PC-3 (cell line): ENCODE results near the gene KIF17. TPM values are rescaled to one million over a fixed set of nuclear protein-coding genes. Genes with fewer than 3 reads are reported as not detected.

Experiments
- ATAC-seq: fragments of 200-7000 bp; cut with Tn5 transposase; 2 replicates; pipeline ENCODE4 v1.9.1; 2020; ENCODE audit warnings: mild to moderate bottlenecking, moderate library complexity
- BruUV-seq: library from RNA; stranded (reverse); fragments of 400-500 nt; replicated peaks from 2 replicates; lab custom pipeline; 2021; lab: Mats Ljungman, UMichigan
- CTCF ChIA-PET: fragments of 300-600 bp; sonication (Branson Sonifier 250); formaldehyde crosslinking; loops from one replicate; lab custom pipeline; 2022; ENCODE audit warnings: antibody characterized with exemption; lab: Charles Lee
- POLR2A ChIA-PET: fragments of 300-600 bp; sonication (Branson Sonifier 250); formaldehyde crosslinking; loops from one replicate; lab custom pipeline; 2022; ENCODE audit warnings: antibody characterized with exemption; ENCODE audit not compliant: unreplicated experiment; lab: Charles Lee
- DNase-seq: peaks from one replicate; pipeline ENCODE4 v3.0.0-alpha.2; 2015
- H2AFZ ChIP-seq: fragments of 300-600 bp; sonication (generic); 2 replicates; pipeline ENCODE4 v1.6.0; 2016; ENCODE audit warnings: antibody characterized with exemption, low read length
- H3F3A ChIP-seq: fragments of 300-600 bp; sonication (generic); one replicate; pipeline ENCODE4 v1.6.0; 2017; ENCODE audit warnings: antibody characterized with exemption, low read length, control low read depth, mild to moderate bottlenecking; ENCODE audit not compliant: unreplicated experiment
- H3K27ac ChIP-seq: fragments of 300-600 bp; sonication (generic); 2 replicates; pipeline ENCODE4 v1.5.1; 2016; ENCODE audit warnings: mild to moderate bottlenecking, low read length
- H3K27me3 ChIP-seq: fragments of 300-600 bp; sonication (generic); 2 replicates; pipeline ENCODE4 v1.6.1; 2016; ENCODE audit warnings: low read length, mixed read lengths
- H3K36me3 ChIP-seq: fragments of 300-600 bp; sonication (generic); 2 replicates; pipeline ENCODE4 v1.6.1; 2016; ENCODE audit warnings: low read depth, mixed run types, low read length, mixed read lengths
- H3K4me1 ChIP-seq: fragments of 300-600 bp; sonication (generic); 2 replicates; pipeline ENCODE4 v1.5.1; 2016; ENCODE audit warnings: low read length; ENCODE audit not compliant: insufficient read depth
- H3K4me2 ChIP-seq: fragments of 300-600 bp; sonication (generic); 2 replicates; pipeline ENCODE4 v1.6.0; 2016; ENCODE audit warnings: low read length
- H3K4me3 ChIP-seq: fragments of 300-600 bp; sonication (generic); 2 replicates; pipeline ENCODE4 v1.5.1; 2016; ENCODE audit warnings: mild to moderate bottlenecking, low read length, mixed read lengths
- H3K79me2 ChIP-seq: fragments of 300-600 bp; sonication (generic); 2 replicates; pipeline ENCODE4 v1.6.1; 2017; ENCODE audit warnings: low read length, mixed read lengths
- H3K9ac ChIP-seq: fragments of 300-600 bp; sonication (generic); 2 replicates; pipeline ENCODE4 v1.6.0; 2016; ENCODE audit warnings: mild to moderate bottlenecking, low read length
- H3K9me2 ChIP-seq: fragments of 300-600 bp; sonication (generic); replicated peaks from 2 replicates; pipeline ENCODE4 v1.6.1; 2016; ENCODE audit warnings: mixed run types, low read length, mixed read lengths
- H3K9me3 ChIP-seq: fragments of 300-600 bp; sonication (generic); 2 replicates; pipeline ENCODE4 v1.6.1; 2016; ENCODE audit warnings: low read length, mixed read lengths
- H4K20me1 ChIP-seq: fragments of 300-600 bp; sonication (generic); 2 replicates; pipeline ENCODE4 v1.6.1; 2016; ENCODE audit warnings: low read length, mixed read lengths
- EZH2 ChIP-seq: fragments of 300-600 bp; sonication (generic); IDR thresholded peaks from one replicate; pipeline ENCODE4 v1.6.1; 2017; ENCODE audit warnings: antibody characterized with exemption, mild to moderate bottlenecking, low read length; ENCODE audit not compliant: unreplicated experiment
- EZH2phosphoT487 ChIP-seq: fragments of 300-600 bp; sonication (generic); IDR thresholded peaks from 2 replicates; pipeline ENCODE4 v1.6.1; 2018; ENCODE audit warnings: mild to moderate bottlenecking, antibody characterized with exemption, low read length, borderline replicate concordance
- intact Hi-C: fragments of 100-400 bp; cut with micrococcal nuclease; formaldehyde crosslinking; loops from 2 replicates; pipeline ENCODE4 v1.9.0; 2023
- total RNA-seq: library from RNA; depleted of rRNA; stranded (reverse); fragments of >200 nt; gene quantifications from 2 replicates; pipeline ENCODE4 v1.2.3, GENCODE V29; 2014
- TF ChIP-seq, protein P1 (sequence below): fragments of 300-600 bp; sonication (generic); conservative IDR thresholded peaks from 2 replicates; pipeline ENCODE4 v1.5.1; 2017; ENCODE audit warnings: antibody characterized with exemption, low read depth, mild to moderate bottlenecking, low read length

KIF17 gene
- total RNA-seq, 1 experiment from 2014 or later = 0.33 TPM

DNA sequence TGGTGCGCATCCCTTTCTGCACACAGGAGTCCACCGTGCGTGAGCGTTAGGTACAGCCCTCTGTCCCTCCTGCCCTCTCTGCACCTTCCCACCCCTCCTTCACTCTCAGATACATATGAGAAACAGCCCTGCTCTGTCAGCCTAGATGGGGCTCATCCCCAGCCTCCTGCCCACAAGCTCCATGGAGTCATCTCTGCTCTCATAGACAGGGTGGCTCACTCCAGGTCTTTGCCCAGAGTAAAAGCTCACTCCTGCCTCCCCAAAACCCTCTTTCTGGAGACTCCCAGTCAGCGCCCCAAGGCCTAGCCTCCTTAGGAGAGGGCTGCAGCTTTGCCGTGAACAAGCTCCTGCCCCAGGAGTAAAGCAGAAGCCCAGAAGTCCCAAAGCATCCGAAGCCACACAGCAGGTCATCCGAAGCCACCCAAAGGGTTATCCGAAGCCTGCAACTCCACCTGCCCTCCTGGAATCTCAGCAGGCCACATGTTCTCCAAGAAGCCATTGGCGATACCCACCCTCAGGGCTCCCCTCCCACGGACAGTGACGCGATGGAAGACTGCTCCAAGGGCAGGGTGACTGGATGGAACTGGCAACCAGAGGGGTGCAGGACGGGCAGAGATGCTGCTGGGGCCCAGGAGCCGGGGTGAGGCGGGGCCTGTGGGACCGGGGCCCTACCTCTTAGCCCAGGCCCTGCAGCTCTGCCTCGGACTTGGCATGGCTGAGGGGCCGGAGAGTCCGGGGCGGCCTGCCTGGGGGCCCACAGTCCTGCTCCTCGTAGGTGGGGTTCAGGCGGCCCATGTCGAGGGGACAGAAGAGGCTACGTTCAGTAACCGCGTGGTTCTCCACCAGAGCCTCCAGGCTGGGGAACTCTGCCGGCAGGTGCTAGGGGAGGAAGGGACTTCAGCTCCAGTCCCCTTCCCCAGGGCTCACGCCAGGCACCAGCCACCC, 3.6 kb upstream of the KIF17 start:
- H3K4me3 ChIP-seq = no peak overlapping the region
- H3K4me2 ChIP-seq = no peak overlapping the region
- H3K27me3 ChIP-seq = no peaks in the 10 kb centered on the region
- H3F3A ChIP-seq = no peaks in the 10 kb centered on the region
- H3K36me3 ChIP-seq = no peaks in the 10 kb centered on the region
- no peak overlapping the region for H2AFZ ChIP-seq
- POLR2A ChIA-PET = no interaction called here
- no peaks in the 10 kb centered on the region for H3K79me2 ChIP-seq
- no peak overlapping the region for H3K9ac ChIP-seq
- ATAC-seq (no peak), DNase-seq (no peak)
- no peaks in the 10 kb centered on the region for H3K9me2 ChIP-seq
- H3K4me1 ChIP-seq = peaks cover 6% of the 10 kb centered on the region; the same call in 1 of the 2 replicates
- H3K27ac ChIP-seq = no peak overlapping the region
- no peaks in the 10 kb centered on the region for H3K9me3 ChIP-seq
- no peaks in the 10 kb centered on the region for H4K20me1 ChIP-seq
- intact Hi-C loops = no loop called here
- CTCF ChIA-PET = no interaction called here
- no TSS peak for BruUV-seq
- TF ChIP-seq, protein P1, sequence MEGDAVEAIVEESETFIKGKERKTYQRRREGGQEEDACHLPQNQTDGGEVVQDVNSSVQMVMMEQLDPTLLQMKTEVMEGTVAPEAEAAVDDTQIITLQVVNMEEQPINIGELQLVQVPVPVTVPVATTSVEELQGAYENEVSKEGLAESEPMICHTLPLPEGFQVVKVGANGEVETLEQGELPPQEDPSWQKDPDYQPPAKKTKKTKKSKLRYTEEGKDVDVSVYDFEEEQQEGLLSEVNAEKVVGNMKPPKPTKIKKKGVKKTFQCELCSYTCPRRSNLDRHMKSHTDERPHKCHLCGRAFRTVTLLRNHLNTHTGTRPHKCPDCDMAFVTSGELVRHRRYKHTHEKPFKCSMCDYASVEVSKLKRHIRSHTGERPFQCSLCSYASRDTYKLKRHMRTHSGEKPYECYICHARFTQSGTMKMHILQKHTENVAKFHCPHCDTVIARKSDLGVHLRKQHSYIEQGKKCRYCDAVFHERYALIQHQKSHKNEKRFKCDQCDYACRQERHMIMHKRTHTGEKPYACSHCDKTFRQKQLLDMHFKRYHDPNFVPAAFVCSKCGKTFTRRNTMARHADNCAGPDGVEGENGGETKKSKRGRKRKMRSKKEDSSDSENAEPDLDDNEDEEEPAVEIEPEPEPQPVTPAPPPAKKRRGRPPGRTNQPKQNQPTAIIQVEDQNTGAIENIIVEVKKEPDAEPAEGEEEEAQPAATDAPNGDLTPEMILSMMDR = no peak
- TF ChIP-seq EZH2phosphoT487 (no peak), EZH2 (no peak)

DNA sequence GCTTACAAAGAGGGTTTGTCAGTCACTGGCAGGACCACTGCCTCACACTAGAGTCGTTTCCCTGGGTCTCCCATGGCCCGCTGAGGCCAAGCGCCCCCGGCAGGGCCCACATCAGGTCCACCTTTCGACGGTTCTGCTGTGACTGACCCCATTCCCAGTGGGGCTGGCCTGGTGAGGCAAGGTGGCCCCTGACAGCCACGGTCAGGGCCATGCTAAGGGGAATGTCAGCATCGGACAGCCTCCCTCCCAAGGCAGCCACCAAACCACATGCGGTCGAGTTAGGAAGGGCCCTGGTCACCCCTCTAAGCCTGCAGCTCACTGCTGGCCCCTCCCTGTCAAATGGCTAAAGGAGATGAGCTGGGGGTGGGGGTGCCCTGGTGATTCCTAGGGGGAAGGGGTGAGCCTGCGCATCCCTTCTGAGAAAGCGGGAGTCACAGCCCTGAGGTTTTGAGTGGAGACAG, 2.9 kb upstream of the KIF17 start:
- no peak for DNase-seq
- Histone ChIP-seq H3K27ac (no peak overlapping the region), H3K9ac (no peak overlapping the region), H3K36me3 (no peaks in the 10 kb centered on the region), H4K20me1 (no peaks in the 10 kb centered on the region), H3K9me2 (no peaks in the 10 kb centered on the region), H3K9me3 (no peaks in the 10 kb centered on the region), H3F3A (no peaks in the 10 kb centered on the region), H3K4me2 (no peak overlapping the region), H2AFZ (no peak overlapping the region), H3K4me3 (no peak overlapping the region), H3K79me2 (no peaks in the 10 kb centered on the region), H3K4me1 (peaks cover 6% of the 10 kb centered on the region; the same call in 1 of the 2 replicates), H3K27me3 (no peaks in the 10 kb centered on the region)
- intact Hi-C loops = no loop called here
- TF ChIP-seq EZH2phosphoT487 (no peak), EZH2 (no peak)
- TF ChIP-seq, protein P1 = no peak
- no TSS peak for BruUV-seq
- ATAC-seq = no peak
- CTCF ChIA-PET = no interaction called here
- POLR2A ChIA-PET = no interaction called here
